Heart left ventricle (tissue), 16 donors: Measurements from ENCODE around the gene MRPS6. TPM values are rescaled to one million over a fixed set of nuclear protein-coding genes. Genes with fewer than 3 reads are reported as not detected.

Experiments
- ATAC-seq, 4 donors: fragments of 200-7000 bp; cut with Tn5 transposase; one replicate each; pipeline ENCODE4 v1.9.1; 2020 to 2022; ENCODE audit warnings: moderate library complexity in 4 of 4, mild to moderate bottlenecking in 3 of 4, moderate number of reproducible peaks in 1 of 4
- DNase-seq, 5 donors: peaks; one replicate each; pipeline ENCODE4 v3.0.0-alpha.2; 2020
- H3K27ac ChIP-seq, 12 donors: fragments of 200-600 bp; sonication (generic) in 4 of 12; one replicate each; pipeline versions ENCODE4 v1.5.0 to v1.8.0; 2016 to 2022; ENCODE audit warnings: mild to moderate bottlenecking in 2 of 12
- H3K27me3 ChIP-seq, 9 donors: fragments of 200-600 bp; sonication (generic) in 2 of 9; one replicate each; pipeline versions ENCODE4 v1.5.1 to v1.8.0; 2016 to 2022; ENCODE audit warnings: mild to moderate bottlenecking in 3 of 9
- H3K36me3 ChIP-seq, 9 donors: fragments of 200-600 bp; sonication (generic) in 2 of 9; one replicate each; pipeline versions ENCODE4 v1.5.0 to v1.8.0; 2018 to 2022; ENCODE audit warnings: mild to moderate bottlenecking in 2 of 9
- H3K4me1 ChIP-seq, 12 donors: fragments of 200-600 bp; sonication (generic) in 4 of 12; one replicate each; pipeline versions ENCODE4 v1.5.0 to v1.8.0; 2016 to 2022; ENCODE audit warnings: mild to moderate bottlenecking in 3 of 12
- H3K4me3 ChIP-seq, 12 donors: fragments of 200-600 bp; sonication (generic) in 4 of 12; one replicate each; pipeline versions ENCODE4 v1.5.0 to v1.8.0; 2017 to 2022; ENCODE audit warnings: mild to moderate bottlenecking in 9 of 12, moderate library complexity in 4 of 12
- H3K9me3 ChIP-seq, 12 donors: fragments of 200-600 bp; sonication (generic) in 4 of 12; one replicate each; pipeline versions ENCODE4 v1.5.0 to v1.8.0; 2016 to 2022; ENCODE audit warnings: mild to moderate bottlenecking in 1 of 12
- POLR2A ChIP-seq, 2 donors: fragments of 450-650 bp; IDR thresholded peaks; one replicate each; pipeline ENCODE4 v1.6.1; 2017; ENCODE audit warnings: antibody characterized with exemption in 2 of 2, mild to moderate bottlenecking in 2 of 2, moderate library complexity in 2 of 2
- WGBS, 4 donors: extraction: QIAGEN DNeasy Blood & Tissue Kit in 2 of 4; methylation state at CpG; one replicate each; pipeline versions ENCODE4 v1.1.5 to v1.1.7; 2013 to 2018; 5-methylcytosine and 5-hydroxymethylcytosine counted together
- intact Hi-C, 10 donors: fragments of 100-400 bp; cut with DNase I; formaldehyde crosslinking; loops; one replicate each; pipeline versions ENCODE4 v1.11.1 to v1.14.2; 2022
- polyA plus RNA-seq, 2 donors: library from polyadenylated mRNA; stranded (reverse); fragments of 200-250 nt; gene quantifications; one replicate each; pipeline ENCODE4 v1.2.3, GENCODE V29; 2013
- total RNA-seq, 9 donors: library from RNA; depleted of rRNA in 2 of 9; stranded (reverse); fragments of >200 nt in 2 of 9; fragmentation: NEBNext Ultra II Directional in 3 of 9; extraction: Animal tissue kit (Norgen Biotek cat#: 25700) in 3 of 9; gene quantifications; one replicate each; pipeline versions ENCODE4 v1.1.0 to v1.2.4, GENCODE V29; 2016 to 2023
- TF ChIP-seq, protein P1 (sequence below), 12 donors: fragments of 200-600 bp; sonication (generic) in 4 of 12; IDR thresholded peaks; one replicate each; pipeline versions ENCODE4 v1.5.0 to v1.8.0; 2018 to 2022; ENCODE audit warnings: antibody characterized with exemption in 12 of 12, mild to moderate bottlenecking in 5 of 12
- donor health status: ischemic (EF 13 %, LVEDD 7.1; RV severe dilation, severe dysfunction).
- donor health status: healthy with polysubstance abuse.
- donor health status: DM: no; HTN: yes; CAD: no.
- donor health status: DM: no; HTN: no; CAD: no.
- donor health status: ischemic (EF 25% LVEDD 6.9; RV normal size, moderate dysfunction).
- donor health status: ischemic (EF 25% LVEDD 5.7; RV mildly dilated, moderate dysfunction).
- donor health status: healthy.
- donor health status: DM: yes; HTN: yes; CAD: no.
- donor health status: ischemic (EF 35%, LVEDD 5.7; RV mildly dilated, moderate dysfunction).
- donor health status: nonischemic (EF 11% LVEDD 7.7; RV severe dilation, severe dysfunction).
- donor health status: DM: yes; HTN: yes; CAD: no.
- donor health status: PGD.
- donor health status: ischemic (EF 29% LVEDD 5.4; RV normal size, mild dysfunction).
- donor health status: nonischemic (EF 23%, LVEDD 6.1; RV moderate dilation, normal function).

The MRPS6 gene
- total and polyA plus RNA-seq, 11 donors: 21.8 to 61.7 (median 44.6) TPM

- intact Hi-C loops: no loop called here
- TF ChIP-seq, protein P1, sequence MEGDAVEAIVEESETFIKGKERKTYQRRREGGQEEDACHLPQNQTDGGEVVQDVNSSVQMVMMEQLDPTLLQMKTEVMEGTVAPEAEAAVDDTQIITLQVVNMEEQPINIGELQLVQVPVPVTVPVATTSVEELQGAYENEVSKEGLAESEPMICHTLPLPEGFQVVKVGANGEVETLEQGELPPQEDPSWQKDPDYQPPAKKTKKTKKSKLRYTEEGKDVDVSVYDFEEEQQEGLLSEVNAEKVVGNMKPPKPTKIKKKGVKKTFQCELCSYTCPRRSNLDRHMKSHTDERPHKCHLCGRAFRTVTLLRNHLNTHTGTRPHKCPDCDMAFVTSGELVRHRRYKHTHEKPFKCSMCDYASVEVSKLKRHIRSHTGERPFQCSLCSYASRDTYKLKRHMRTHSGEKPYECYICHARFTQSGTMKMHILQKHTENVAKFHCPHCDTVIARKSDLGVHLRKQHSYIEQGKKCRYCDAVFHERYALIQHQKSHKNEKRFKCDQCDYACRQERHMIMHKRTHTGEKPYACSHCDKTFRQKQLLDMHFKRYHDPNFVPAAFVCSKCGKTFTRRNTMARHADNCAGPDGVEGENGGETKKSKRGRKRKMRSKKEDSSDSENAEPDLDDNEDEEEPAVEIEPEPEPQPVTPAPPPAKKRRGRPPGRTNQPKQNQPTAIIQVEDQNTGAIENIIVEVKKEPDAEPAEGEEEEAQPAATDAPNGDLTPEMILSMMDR (IDR thresholded peaks at IDR 0.05): no peak
- TF ChIP-seq POLR2A (IDR thresholded peaks at IDR 0.05): no peak
Observed at GRCh38 chr21:34174470-34174869, 101.1 kb downstream of the MRPS6 start.

GRCh38 chr21:34176448-34176847 is 103.1 kb downstream of the MRPS6 start:
- intact Hi-C loops: loop anchor here in 1 of 10 donors (5.0 kb wide), 1 partner anchor 34 kb away; no protein-coding TSS in a partner anchor
- 86 to 97% (median 94%) methylated on average over 1 of the region's 1 CpG for WGBS, 4 donors
- H3K27ac ChIP-seq: no peak overlapping the region

More at GRCh38 chr21:34174470-34174869, 101.1 kb downstream of the MRPS6 start:
- H3K36me3 ChIP-seq: peaks cover 0 to 2% (median 0%) of the 10 kb centered on the region in 9 donors
- no peak overlapping the region for H3K27ac ChIP-seq
- no peaks in the 10 kb centered on the region for H3K27me3 ChIP-seq
- no peaks in the 10 kb centered on the region for H3K4me1 ChIP-seq
- ATAC-seq (no peak), DNase-seq (no peak)
- H3K4me3 ChIP-seq: no peak overlapping the region
- H3K9me3 ChIP-seq: peaks cover 0 to 42% (median 3%) of the 10 kb centered on the region in 12 donors

DNA sequence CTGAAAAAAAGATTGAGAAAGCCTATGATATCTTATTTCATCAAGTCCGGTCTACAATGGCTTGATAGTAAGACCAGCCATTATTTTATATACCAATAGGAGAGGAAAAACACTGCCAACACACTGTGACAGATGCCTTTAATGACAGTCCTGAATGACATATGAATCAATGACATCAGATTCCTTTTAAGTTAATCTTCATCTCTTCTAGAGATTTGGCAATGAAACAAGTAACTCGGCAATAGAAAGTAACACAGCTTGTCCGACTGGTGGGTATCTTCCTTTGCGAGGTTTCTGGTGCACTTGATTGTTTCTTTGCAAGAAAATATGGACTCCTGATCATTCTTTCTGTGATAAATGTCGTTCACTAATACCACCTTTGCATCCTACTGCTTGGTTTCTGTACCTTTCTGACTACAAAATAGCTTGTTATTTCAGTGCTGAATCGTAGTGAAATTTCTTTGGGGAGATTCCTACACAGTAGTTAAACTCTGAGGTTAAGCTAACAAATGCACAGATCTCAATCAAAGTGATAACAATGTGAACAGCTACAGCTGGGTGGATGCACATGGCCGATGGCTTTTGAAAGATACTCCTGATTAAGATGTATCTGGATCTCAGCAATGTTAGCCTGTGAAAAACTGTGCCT is 104.7 kb downstream of the MRPS6 start:
- H3K27ac ChIP-seq: no peak overlapping the region
- no peaks in the 10 kb centered on the region for H3K4me1 ChIP-seq
- H3K36me3 ChIP-seq: peaks cover 0 to 2% (median 0%) of the 10 kb centered on the region in 9 donors
- TF ChIP-seq POLR2A (IDR thresholded peaks at IDR 0.05): no peak
- TF ChIP-seq, protein P1 (IDR thresholded peaks at IDR 0.05): no peak
- ATAC-seq (no peak), DNase-seq (no peak)
- no peaks in the 10 kb centered on the region for H3K27me3 ChIP-seq
- 86 to 87% (median 87%) methylated on average over 7 of the region's 7 CpGs for WGBS, 4 donors
- no peak overlapping the region for H3K4me3 ChIP-seq
- intact Hi-C loops: loop anchor here in 1 of 10 donors (5.0 kb wide), 1 partner anchor 36 kb away; no protein-coding TSS in a partner anchor
- H3K9me3 ChIP-seq: peaks cover 0 to 18% (median 0%) of the 10 kb centered on the region in 12 donors

More at GRCh38 chr21:34176448-34176847, 103.1 kb downstream of the MRPS6 start:
- no peak for TF ChIP-seq POLR2A (IDR thresholded peaks at IDR 0.05)
- TF ChIP-seq, protein P1 (IDR thresholded peaks at IDR 0.05): no peak
- ATAC-seq (no peak), DNase-seq (no peak)
- no peaks in the 10 kb centered on the region for H3K27me3 ChIP-seq
- peaks cover 0 to 2% (median 0%) of the 10 kb centered on the region in 9 donors for H3K36me3 ChIP-seq
- H3K4me1 ChIP-seq: no peaks in the 10 kb centered on the region
- H3K9me3 ChIP-seq: peaks cover 0 to 29% (median 3%) of the 10 kb centered on the region in 12 donors
- no peak overlapping the region for H3K4me3 ChIP-seq

DNA sequence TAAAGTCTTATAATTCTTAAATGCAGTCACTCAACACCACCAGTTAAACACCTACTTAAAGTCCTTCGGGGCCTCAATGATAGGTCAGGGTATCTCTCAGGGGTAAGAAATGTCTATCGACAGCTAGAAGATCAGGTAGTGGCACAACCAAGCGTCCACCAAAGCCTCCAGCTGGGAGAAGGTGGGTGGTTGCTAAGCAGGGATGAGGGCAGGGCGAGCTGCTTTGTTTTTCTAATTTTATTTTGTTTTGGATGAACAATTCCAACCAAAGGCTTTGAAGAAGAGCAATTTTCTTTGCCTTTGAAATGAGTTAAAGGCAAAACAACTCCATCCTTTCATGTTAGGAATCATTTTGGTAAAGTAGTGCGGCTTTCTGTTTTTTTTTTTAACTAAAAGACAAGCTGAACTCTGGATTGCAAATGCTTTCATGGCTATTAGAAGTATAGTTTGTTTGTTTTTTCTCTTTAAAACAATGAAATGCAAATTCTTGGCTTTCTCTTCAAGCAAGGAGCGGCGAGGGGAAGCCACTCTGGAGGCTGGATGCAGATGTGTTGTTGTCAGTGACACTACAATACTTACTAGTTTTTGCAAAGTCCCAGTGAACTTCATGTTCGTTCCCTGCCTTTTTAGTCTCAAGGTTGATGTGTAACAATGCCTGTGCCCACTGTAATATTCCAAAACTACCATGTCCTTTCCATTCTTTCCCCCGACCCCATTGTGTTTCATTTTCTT is 106.0 kb downstream of the MRPS6 start:
- intact Hi-C loops: loop anchor here in 1 of 10 donors (5.0 kb wide), 1 partner anchor 37 kb away; no protein-coding TSS in a partner anchor
- Histone ChIP-seq H3K27ac (no peak overlapping the region), H3K27me3 (no peaks in the 10 kb centered on the region), H3K9me3 (peaks cover 0 to 6% (median 0%) of the 10 kb centered on the region in 12 donors), H3K36me3 (peaks cover 0 to 2% (median 0%) of the 10 kb centered on the region in 9 donors), H3K4me1 (peaks cover 0 to 5% (median 0%) of the 10 kb centered on the region in 12 donors), H3K4me3 (no peak overlapping the region)
- whole genome bisulfite sequencing, 4 donors: 84% methylated on average over 9 of the region's 9 CpGs
- DNase-seq (no peak), ATAC-seq (no peak)
- no peak for TF ChIP-seq POLR2A (IDR thresholded peaks at IDR 0.05)
- TF ChIP-seq, protein P1 (IDR thresholded peaks at IDR 0.05): no peak
